GM19025 (cell line): ENCODE data around the gene ZDHHC17.
"Not testable (repeated sequence)": the region's sequence is repeated elsewhere in the genome, so short reads cannot be mapped to it uniquely, and the experiment has no call there.

Source experiments
- ATAC-seq: cut with Tn5 transposase; IDR thresholded peaks from one replicate; pipeline ENCODE4 v1.9.1; 2021; ENCODE audit warnings: mild to moderate bottlenecking, low read depth, moderate library complexity; ENCODE audit not compliant: unreplicated experiment

The ZDHHC17 gene

GRCh38 chr12:76765598-76765997 lies 1.7 kb downstream of the ZDHHC17 start:
- no peak for ATAC-seq

- no peak for ATAC-seq
Measured at GRCh38 chr12:76766161-76766560, 2.2 kb downstream of the ZDHHC17 start.

DNA sequence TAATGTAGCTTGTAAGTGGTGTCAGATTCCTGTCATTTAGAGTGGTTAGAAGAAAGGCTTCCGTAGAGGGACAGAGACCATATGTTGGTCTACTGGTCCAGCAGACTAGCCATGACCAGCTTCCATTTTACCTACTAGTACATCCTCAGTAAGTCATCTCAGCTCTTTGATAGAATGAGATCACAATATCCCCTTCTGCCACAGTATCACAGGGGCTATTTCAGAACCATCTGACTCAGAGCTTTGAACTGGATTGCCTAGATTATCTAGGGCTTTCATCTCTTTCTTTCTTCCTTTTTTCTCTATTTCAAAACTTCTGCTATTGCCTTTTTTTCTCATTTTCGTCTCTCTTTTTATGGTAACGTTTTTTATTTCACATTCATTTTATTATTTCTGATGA lies 4.7 kb downstream of the ZDHHC17 start:
- no peak for ATAC-seq

GRCh38 chr12:76777765-76778216 lies 13.9 kb downstream of the ZDHHC17 start:
- peak; percentile 100 for ATAC-seq

DNA sequence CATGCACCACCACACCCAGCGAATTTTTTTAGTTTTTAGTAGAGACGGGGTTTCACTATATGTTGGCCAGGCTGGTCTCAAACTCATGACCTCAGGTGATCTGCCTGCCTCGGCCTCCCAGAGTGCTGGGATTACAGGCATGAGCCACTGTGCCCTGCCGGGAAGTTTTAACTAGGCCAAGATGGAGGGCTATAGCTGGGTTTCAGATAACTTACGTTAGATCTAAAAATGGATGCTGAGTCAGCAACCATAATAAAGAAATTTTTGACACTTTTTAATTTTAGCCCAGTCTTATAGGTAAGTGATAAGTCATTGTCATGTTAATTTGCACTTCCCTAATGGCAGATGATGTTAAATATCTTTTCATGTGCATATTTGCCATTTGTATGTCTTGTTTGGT lies 14.4 kb downstream of the ZDHHC17 start:
- no peak for ATAC-seq

GRCh38 chr12:76779310-76779709 lies 15.4 kb downstream of the ZDHHC17 start:
- ATAC-seq, result not testable (repeated sequence)

DNA sequence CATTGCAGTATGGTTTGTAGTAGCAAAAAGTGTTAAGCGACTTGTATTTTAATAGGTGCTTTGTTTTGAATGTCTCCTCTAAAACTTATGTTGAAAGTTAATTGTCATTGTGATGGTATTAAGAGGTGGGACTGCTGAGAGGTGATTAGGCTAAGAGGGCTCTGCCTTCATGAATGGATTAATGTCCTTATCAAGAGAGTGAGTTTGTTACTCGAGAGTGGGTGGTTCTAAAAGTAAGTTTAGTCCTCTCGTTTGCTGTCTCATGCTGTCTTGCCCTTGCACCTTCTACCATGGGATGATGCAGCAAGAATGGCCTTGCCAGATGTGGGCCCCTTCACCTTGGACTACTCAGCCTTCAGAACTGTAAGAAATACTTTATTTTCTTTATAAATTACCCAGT lies 17.4 kb downstream of the ZDHHC17 start:
- ATAC-seq, result no peak

GRCh38 chr12:76782526-76782925 lies 18.6 kb downstream of the ZDHHC17 start:
- no peak for ATAC-seq

- ATAC-seq, result no peak
Measured at GRCh38 chr12:76784600-76785051, 20.7 kb downstream of the ZDHHC17 start.

DNA sequence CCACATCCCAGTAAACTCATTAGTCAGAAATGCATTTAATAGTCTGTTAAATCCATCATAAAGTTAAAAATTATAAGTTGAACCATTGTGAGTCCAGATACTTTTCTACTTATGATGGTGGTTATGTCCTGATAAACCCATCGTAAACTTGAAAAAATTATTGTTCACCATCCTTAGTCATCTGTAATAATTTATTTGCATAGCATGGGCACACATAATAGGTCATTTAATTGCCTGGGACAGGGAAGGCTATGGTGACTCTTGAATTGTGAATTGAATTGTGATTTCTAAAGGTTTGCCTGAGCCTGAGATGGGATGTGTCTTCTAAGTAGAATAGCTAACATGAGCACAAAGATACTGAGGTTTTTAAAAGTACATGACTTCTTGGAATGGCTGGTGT lies 21.5 kb downstream of the ZDHHC17 start:
- no peak for ATAC-seq

GRCh38 chr12:76786986-76787385 lies 23.1 kb downstream of the ZDHHC17 start:
- no peak for ATAC-seq

GRCh38 chr12:76787689-76788088 lies 23.8 kb downstream of the ZDHHC17 start:
- no peak for ATAC-seq

DNA sequence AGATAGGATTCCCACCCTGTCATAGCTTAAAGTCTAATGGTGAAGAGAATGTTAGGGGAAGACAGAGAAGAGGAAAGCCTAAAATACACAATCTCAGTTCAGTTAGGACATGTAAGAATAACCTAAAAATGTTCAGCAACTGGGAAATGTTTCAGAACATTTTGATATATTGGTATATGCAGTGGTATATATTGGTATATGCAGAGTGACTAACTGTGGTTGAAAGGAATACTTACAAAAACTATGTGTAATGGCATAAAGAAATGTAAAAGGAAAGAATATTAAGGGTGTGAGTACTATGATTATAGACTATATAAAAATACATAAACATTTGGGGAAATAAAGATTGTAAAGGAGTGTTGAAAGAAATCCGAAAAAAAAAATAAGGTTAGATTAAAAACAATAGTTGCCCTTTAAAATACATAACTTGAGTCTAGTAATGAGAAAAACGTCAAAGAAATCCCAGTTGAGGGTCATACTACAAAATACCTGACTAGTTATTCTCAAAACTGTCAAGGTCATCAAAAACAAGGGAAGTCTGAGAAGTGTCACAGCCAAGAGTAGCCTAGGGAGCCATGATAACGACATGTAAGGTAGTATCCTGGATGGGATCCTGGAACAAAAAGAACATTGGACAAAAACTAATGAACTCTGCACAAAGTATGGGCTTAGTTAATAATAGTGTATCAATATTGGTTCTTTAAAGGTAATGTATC lies 25.6 kb downstream of the ZDHHC17 start:
- no peak for ATAC-seq

DNA sequence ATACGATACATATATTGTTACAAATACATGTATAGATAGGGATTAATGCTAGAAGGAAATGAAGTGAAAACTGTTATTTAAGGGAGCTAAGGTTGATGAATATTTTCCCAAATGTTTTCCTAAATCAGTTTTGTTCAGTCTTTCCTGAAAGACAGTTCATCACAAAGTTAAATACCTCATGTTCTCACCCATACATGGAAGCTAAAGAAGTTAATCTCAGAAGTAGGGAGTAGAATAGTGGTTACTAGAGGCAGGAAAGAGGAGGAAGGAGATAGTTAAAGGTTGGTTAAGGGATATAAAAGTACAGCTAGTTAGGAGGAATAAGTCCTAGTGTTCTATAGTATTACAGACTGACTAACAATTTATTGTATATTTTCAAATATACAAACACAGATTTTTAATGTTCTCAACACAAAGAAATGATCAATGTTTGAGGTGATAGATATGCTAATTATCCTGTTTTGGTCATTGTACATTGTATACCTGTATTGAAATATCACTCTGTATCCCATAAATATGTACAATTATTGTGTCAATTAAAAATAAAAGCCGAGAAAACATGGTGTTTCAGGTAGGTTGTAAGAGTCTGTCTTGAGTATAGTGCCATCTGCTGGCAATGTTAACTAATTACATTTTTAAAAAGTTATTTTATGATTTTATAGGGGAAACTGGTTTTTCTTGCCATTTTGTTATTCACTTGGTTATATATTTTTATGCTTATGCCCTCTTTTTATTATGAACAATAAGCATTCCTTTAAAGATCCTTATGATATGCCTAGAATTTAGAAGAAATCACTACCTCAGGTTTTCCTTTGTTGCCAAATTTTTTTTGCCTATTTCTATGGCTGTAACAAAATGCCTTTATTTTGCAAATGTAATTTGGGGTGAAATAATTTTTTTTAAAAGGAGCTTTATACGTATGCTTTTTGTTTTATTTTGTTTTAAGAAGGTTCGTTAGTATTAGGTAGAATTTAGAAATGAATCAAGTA lies 26.9 kb downstream of the ZDHHC17 start:
- ATAC-seq, result no peak

- ATAC-seq, result no peak
Measured at GRCh38 chr12:76792828-76793227, 28.9 kb downstream of the ZDHHC17 start.

GRCh38 chr12:76798864-76799263 lies 34.9 kb downstream of the ZDHHC17 start:
- no peak for ATAC-seq

GRCh38 chr12:76799362-76799761 lies 35.4 kb downstream of the ZDHHC17 start:
- ATAC-seq, result no peak

GRCh38 chr12:76802060-76802459 lies 38.1 kb downstream of the ZDHHC17 start:
- no peak for ATAC-seq

GRCh38 chr12:76804435-76804976 lies 40.6 kb downstream of the ZDHHC17 start:
- ATAC-seq, result no peak

DNA sequence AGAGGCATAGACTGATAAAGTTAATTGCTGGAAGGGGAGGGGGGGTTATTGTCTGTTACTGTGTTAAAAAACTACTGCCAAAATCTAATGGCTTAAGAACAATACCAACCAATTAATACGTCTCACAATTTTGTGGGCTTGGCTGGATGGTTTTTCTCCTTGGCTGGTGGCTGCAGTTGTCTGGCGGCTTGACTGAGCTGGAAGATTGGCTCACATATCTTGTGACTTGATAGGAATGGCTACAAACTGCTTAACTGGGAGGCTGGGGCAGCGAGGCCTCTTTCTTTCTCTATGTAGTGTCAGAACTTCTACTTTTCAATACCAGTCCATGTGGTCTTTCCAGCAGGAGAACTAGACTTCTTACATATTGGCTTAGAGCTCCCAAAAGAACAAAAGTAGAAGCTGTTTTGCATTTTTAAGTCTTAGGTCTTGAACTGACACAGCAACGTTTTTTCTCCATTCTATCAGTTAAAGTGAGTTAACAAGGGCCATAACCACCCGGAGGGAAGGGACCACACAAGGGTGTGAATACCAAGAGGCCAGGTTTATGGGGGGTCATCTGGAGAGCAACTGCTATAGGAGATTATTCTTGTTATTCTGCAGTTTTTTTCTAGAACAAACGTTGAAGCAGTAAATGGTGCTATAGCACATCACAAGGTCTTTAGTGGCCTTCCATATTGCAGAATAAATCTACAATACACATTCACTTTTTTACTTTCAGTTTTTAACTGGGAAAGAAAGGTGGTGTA lies 46.9 kb downstream of the ZDHHC17 start:
- no peak for ATAC-seq
